WTC11 (cell line): ENCODE measurements around the gene ARPC1A.

Experiments
- ATF2 ChIP-seq: sonication (generic); formaldehyde crosslinking; IDR thresholded peaks from 2 replicates; pipeline ENCODE4 v1.8.1; 2022; ENCODE audit warnings: low read depth, missing genetic modification reagents, borderline replicate concordance
- CREB1 ChIP-seq: sonication (generic); formaldehyde crosslinking; IDR thresholded peaks from 2 replicates; pipeline ENCODE4 v1.8.0; 2023; ENCODE audit warnings: mild to moderate bottlenecking, missing genetic modification reagents
- CTCF ChIP-seq: fragments of 200-600 bp; IDR thresholded peaks from 2 replicates; pipeline ENCODE4 v1.8.0; 2022; ENCODE audit warnings: antibody characterized with exemption
- E2F5 ChIP-seq: sonication (generic); formaldehyde crosslinking; IDR thresholded peaks from 2 replicates; pipeline ENCODE4 v1.8.1; 2022; ENCODE audit warnings: mild to moderate bottlenecking, moderate library complexity, missing genetic modification reagents
- EMX1 ChIP-seq: fragments of 250-450 bp; sonication (Bioruptor Pico); IDR thresholded peaks from 2 replicates; pipeline ENCODE4 v1.8.0; 2021; ENCODE audit warnings: mild to moderate bottlenecking
- GABPB1 ChIP-seq: sonication (generic); formaldehyde crosslinking; IDR thresholded peaks from 2 replicates; pipeline ENCODE4 v1.8.1; 2023; ENCODE audit warnings: mild to moderate bottlenecking, missing genetic modification reagents
- IRF2 ChIP-seq: sonication (generic); formaldehyde crosslinking; IDR thresholded peaks from 2 replicates; pipeline ENCODE4 v1.8.0; 2022; ENCODE audit warnings: low read depth, missing genetic modification reagents, borderline replicate concordance
- JUN ChIP-seq: sonication (generic); formaldehyde crosslinking; IDR thresholded peaks from 2 replicates; pipeline ENCODE4 v1.8.0; 2023; ENCODE audit warnings: mild to moderate bottlenecking, missing genetic modification reagents
- NR1H2 ChIP-seq: sonication (generic); formaldehyde crosslinking; IDR thresholded peaks from 2 replicates; pipeline ENCODE4 v1.9.0; 2021; ENCODE audit warnings: mild to moderate bottlenecking, moderate library complexity, missing genetic modification reagents
- OVOL2 ChIP-seq: fragments of 250-450 bp; sonication (Bioruptor Pico); IDR thresholded peaks from 2 replicates; pipeline ENCODE4 v1.9.0; 2021; ENCODE audit warnings: mild to moderate bottlenecking, borderline replicate concordance
- PRDM15 ChIP-seq: sonication (generic); formaldehyde crosslinking; IDR thresholded peaks from 2 replicates; pipeline ENCODE4 v1.8.0; 2022; ENCODE audit warnings: missing genetic modification reagents
- SMAD3 ChIP-seq: sonication (generic); formaldehyde crosslinking; IDR thresholded peaks from 2 replicates; pipeline ENCODE4 v1.8.0; 2022; ENCODE audit warnings: missing genetic modification reagents, mild to moderate bottlenecking, borderline replicate concordance
- SOX15 ChIP-seq: fragments of 250-450 bp; sonication (Bioruptor Pico); IDR thresholded peaks from 2 replicates; pipeline ENCODE4 v1.9.0; 2021; ENCODE audit warnings: mild to moderate bottlenecking

- no peak for TF ChIP-seq CTCF
- no peak for TF ChIP-seq OVOL2 (CRISPR knock-in tag)
- no peak for TF ChIP-seq SMAD3 (CRISPR knock-in tag)
- peak; percentile 99 for TF ChIP-seq GABPB1
- no peak for TF ChIP-seq JUN (CRISPR knock-in tag)
- no peak for TF ChIP-seq EMX1 (CRISPR knock-in tag)
- 0 out of 2 replicates have a peak, but pooled peaks have one; percentile 29 for TF ChIP-seq CREB1 (CRISPR knock-in tag)
- no peak for TF ChIP-seq E2F5 (CRISPR knock-in tag)
- TF ChIP-seq SOX15 (CRISPR knock-in tag): no peak
- no peak for TF ChIP-seq IRF2 (CRISPR knock-in tag)
- 0 out of 2 replicates have a peak, but pooled peaks have one; percentile 7 for TF ChIP-seq ATF2 (CRISPR knock-in tag)
- TF ChIP-seq NR1H2 (CRISPR knock-in tag): no peak
- no peak for TF ChIP-seq PRDM15
Measured at GRCh38 chr7:99408379-99409191, 82.9 kb downstream of the ARPC1A start, which contains the start of the genes BUD31 and PDAP1.
